WERI-Rb-1 (cell line): ENCODE data around the gene ZBTB43.
A peak's percentile ranks its signal among the peaks of the same experiment; 100 is the strongest.
"Not testable (repeated sequence)": the region's sequence is repeated elsewhere in the genome, so short reads cannot be mapped to it uniquely, and the experiment has no call there.

Experiments
- DNase-seq: peaks from one replicate; pipeline ENCODE4 v3.0.0-alpha.2; 2020
- H3K27ac ChIP-seq: fragments of 250-450 bp; sonication (Bioruptor Pico); 2 replicates; pipeline ENCODE4 v1.5.1; 2020; ENCODE audit warnings: mild to moderate bottlenecking, moderate library complexity
- H3K27me3 ChIP-seq: fragments of 250-450 bp; sonication (Bioruptor Pico); 2 replicates; pipeline ENCODE4 v1.5.1; 2021; ENCODE audit warnings: mild to moderate bottlenecking, low read depth, moderate library complexity; ENCODE audit not compliant: insufficient read depth, severe bottlenecking
- H3K36me3 ChIP-seq: fragments of 250-450 bp; sonication (Bioruptor Pico); 2 replicates; pipeline ENCODE4 v1.5.1; 2020; ENCODE audit warnings: mild to moderate bottlenecking, moderate library complexity
- H3K4me3 ChIP-seq: 2 replicates; pipeline ENCODE4 v1.5.1; 2011; ENCODE audit warnings: low read depth, mild to moderate bottlenecking, control low read depth, low read length
- H3K9me3 ChIP-seq: fragments of 250-450 bp; sonication (Bioruptor Pico); 2 replicates; pipeline ENCODE4 v1.5.1; 2021; ENCODE audit warnings: mild to moderate bottlenecking, moderate library complexity; ENCODE audit not compliant: severe bottlenecking
- CTCF ChIP-seq: IDR thresholded peaks from 2 replicates; pipeline ENCODE4 v1.5.1; 2011; ENCODE audit warnings: low read depth, mild to moderate bottlenecking, control low read depth, inconsistent platforms, low read length

The ZBTB43 gene

GRCh38 chr9:126805554-126806262 lies 868 bp downstream of the ZBTB43 start:
- peak overlapping the region; percentile 83 for H3K27ac ChIP-seq
- TF ChIP-seq CTCF: no peak
- H3K4me3 ChIP-seq: peak overlapping the region; percentile 80
- peak; percentile 50 for DNase-seq
- H3K36me3 ChIP-seq: peaks cover 15% of the 10 kb centered on the region
- peaks cover 4% of the 10 kb centered on the region for H3K9me3 ChIP-seq
- no peaks in the 10 kb centered on the region for H3K27me3 ChIP-seq

- H3K4me3 ChIP-seq: no peak overlapping the region
- no peak for TF ChIP-seq CTCF
- no peaks in the 10 kb centered on the region for H3K27me3 ChIP-seq
- H3K9me3 ChIP-seq: peaks cover 4% of the 10 kb centered on the region
- no peak for DNase-seq
- peaks cover 19% of the 10 kb centered on the region for H3K36me3 ChIP-seq
- no peak overlapping the region for H3K27ac ChIP-seq
Measured at GRCh38 chr9:126806336-126806735, 1.5 kb downstream of the ZBTB43 start.

- no peak for DNase-seq
- Histone ChIP-seq H3K36me3 (peaks cover 43% of the 10 kb centered on the region), H3K27me3 (no peaks in the 10 kb centered on the region), H3K9me3 (peaks cover 4% of the 10 kb centered on the region), H3K27ac (no peak overlapping the region), H3K4me3 (no peak overlapping the region)
- no peak for TF ChIP-seq CTCF
Measured at GRCh38 chr9:126809068-126809467, 4.2 kb downstream of the ZBTB43 start.

GRCh38 chr9:126810221-126810620 lies 5.4 kb downstream of the ZBTB43 start:
- DNase-seq, H3K4me3 ChIP-seq, H3K27me3 ChIP-seq, H3K27ac ChIP-seq, H3K9me3 ChIP-seq: not testable (repeated sequence)
- H3K36me3 ChIP-seq: peaks cover 44% of the 10 kb centered on the region

- no peak for DNase-seq
- Histone ChIP-seq H3K27me3 (no peaks in the 10 kb centered on the region), H3K9me3 (peaks cover 5% of the 10 kb centered on the region), H3K4me3 (no peak overlapping the region), H3K27ac (no peak overlapping the region), H3K36me3 (peaks cover 61% of the 10 kb centered on the region)
- no peak for TF ChIP-seq CTCF
Measured at GRCh38 chr9:126813072-126813471, 8.2 kb downstream of the ZBTB43 start.

GRCh38 chr9:126814091-126814490 lies 9.3 kb downstream of the ZBTB43 start:
- Histone ChIP-seq H3K27me3 (no peaks in the 10 kb centered on the region), H3K4me3 (no peak overlapping the region), H3K36me3 (peaks cover 68% of the 10 kb centered on the region), H3K27ac (no peak overlapping the region), H3K9me3 (peaks cover 10% of the 10 kb centered on the region)
- no peak for DNase-seq
- TF ChIP-seq CTCF: no peak

GRCh38 chr9:126817615-126818014 lies 12.8 kb downstream of the ZBTB43 start:
- H3K4me3 ChIP-seq, DNase-seq, H3K27me3 ChIP-seq, H3K27ac ChIP-seq: not testable (repeated sequence)
- Histone ChIP-seq H3K36me3 (peaks cover 59% of the 10 kb centered on the region), H3K9me3 (peaks cover 14% of the 10 kb centered on the region)
